Natural killer cell (primary cell): ENCODE data around the gene MT1A. TPM values are rescaled to one million over a fixed set of nuclear protein-coding genes. Genes with fewer than 3 reads are reported as not detected.

ENCODE experiments used
- ATAC-seq, 3 donors: fragments of 150-1000 bp in 2 of 3; fragments of 200-7000 bp in 1 of 3; cut with Tn5 transposase; 1 replicate in 1 of 3; 2 replicates in 2 of 3; pipeline ENCODE4 v1.10.0; 2021; ENCODE audit warnings: mild to moderate bottlenecking in 2 of 3, moderate library complexity in 2 of 3
- DNase-seq, 2 donors: peaks; one replicate each; pipeline versions ENCODE4 v3.0.0 to v3.0.0-alpha.2; 2013 to 2021; ENCODE audit warnings: mixed read lengths in 1 of 2
- H3K27ac ChIP-seq: one replicate; pipeline ENCODE4 v1.5.1; 2013; ENCODE audit warnings: mild to moderate bottlenecking, low read length
- H3K27me3 ChIP-seq: one replicate; pipeline ENCODE4 v1.6.1; 2013; ENCODE audit warnings: low read length; ENCODE audit not compliant: control insufficient read depth, insufficient read depth
- H3K36me3 ChIP-seq: one replicate; pipeline ENCODE4 v1.6.1; 2013; ENCODE audit warnings: low read length; ENCODE audit not compliant: control insufficient read depth, insufficient read depth
- H3K4me1 ChIP-seq: one replicate; pipeline ENCODE4 v1.6.1; 2013; ENCODE audit warnings: low read length; ENCODE audit not compliant: control insufficient read depth, insufficient read depth
- H3K4me3 ChIP-seq: one replicate; pipeline ENCODE4 v1.5.1; 2013; ENCODE audit warnings: low read length
- H3K9me3 ChIP-seq: one replicate; pipeline ENCODE4 v1.6.1; 2013; ENCODE audit warnings: low read length; ENCODE audit not compliant: control insufficient read depth, insufficient read depth
- H3K27ac Mint-ChIP-seq, 2 donors: one replicate each; pipeline ENCODE4 v1.8.0; 2022; ENCODE audit warnings: mild to moderate bottlenecking in 2 of 2, mixed read lengths in 2 of 2, moderate library complexity in 1 of 2
- H3K27me3 Mint-ChIP-seq, 2 donors: one replicate each; pipeline ENCODE4 v1.8.0; 2022; ENCODE audit warnings: low read depth in 2 of 2, mixed read lengths in 2 of 2
- H3K36me3 Mint-ChIP-seq: one replicate; pipeline ENCODE4 v1.8.0; 2022; ENCODE audit warnings: mixed read lengths
- H3K4me1 Mint-ChIP-seq, 2 donors: one replicate each; pipeline ENCODE4 v1.8.0; 2022; ENCODE audit warnings: mixed read lengths in 2 of 2
- H3K4me3 Mint-ChIP-seq: one replicate; pipeline ENCODE4 v1.8.0; 2022; ENCODE audit warnings: mild to moderate bottlenecking, moderate library complexity, mixed read lengths
- H3K9me3 Mint-ChIP-seq, 2 donors: one replicate each; pipeline ENCODE4 v1.8.0; 2022; ENCODE audit warnings: mixed read lengths in 2 of 2
- WGBS: methylation state at CpG from one replicate; pipeline ENCODE4 v1.1.7; 2013; ENCODE audit warnings: missing lambda C conversion rate; ENCODE audit not compliant: insufficient coverage; 5-methylcytosine and 5-hydroxymethylcytosine counted together
- intact Hi-C: fragments of 100-400 bp; cut with micrococcal nuclease; formaldehyde crosslinking; loops from one replicate; pipeline ENCODE4 v1.14.2; 2022
- total RNA-seq, 4 donors: library from RNA; stranded (reverse); fragments of 120-200 nt in 1 of 4; gene quantifications; one replicate each; pipeline versions ENCODE4 v1.2.3 to v1.2.4, GENCODE V29; 2013 to 2022
- TF ChIP-seq, protein P1 (sequence below): fragments of 200-600 bp; IDR thresholded peaks from one replicate; pipeline ENCODE4 v1.8.0; 2022; ENCODE audit warnings: antibody characterized with exemption

MT1A gene
- total RNA-seq, 3 donors from 2014 or later (not counting 1 experiment from before 2014, with no cell fraction given): not detected

DNA sequence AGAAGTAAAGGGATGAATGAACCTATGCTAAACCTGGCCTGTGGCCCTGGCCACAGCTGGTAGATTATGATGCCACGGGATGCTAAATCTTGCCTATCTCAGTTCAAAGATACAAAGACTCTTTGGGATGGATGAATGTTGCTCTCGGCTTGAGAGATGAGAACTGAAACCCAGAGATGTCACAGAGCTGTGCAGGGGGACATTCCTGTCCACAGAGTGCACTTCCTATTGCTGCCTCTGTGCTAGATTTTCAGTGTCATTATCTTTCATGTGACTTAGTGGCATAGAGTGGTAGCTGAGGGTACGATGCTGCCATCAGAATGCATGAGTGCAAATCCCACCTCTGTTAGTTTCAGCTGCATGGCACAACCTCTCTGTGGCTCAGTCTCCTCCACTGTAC is 8.3 kb upstream of the MT1A start:
- Mint-ChIP-seq H3K4me3 (no peak overlapping the region), H3K27me3 (peaks cover 57 to 60% of the 10 kb centered on the region in 2 donors), H3K36me3 (no peaks in the 10 kb centered on the region), H3K27ac (no peak overlapping the region), H3K9me3 (no peaks in the 10 kb centered on the region), H3K4me1 (peaks cover 7 to 21% of the 10 kb centered on the region in 2 donors)
- DNase-seq (peak in 1 of 2 donors; percentile 19), ATAC-seq (no peak)
- H3K4me1 ChIP-seq: peaks cover 21% of the 10 kb centered on the region
- 71% methylated on average over 3 of the region's 3 CpGs for WGBS
- no peaks in the 10 kb centered on the region for H3K9me3 ChIP-seq
- H3K36me3 ChIP-seq: no peaks in the 10 kb centered on the region
- no peak overlapping the region for H3K4me3 ChIP-seq
- intact Hi-C loops: no loop called here
- H3K27me3 ChIP-seq: peaks cover 35% of the 10 kb centered on the region
- TF ChIP-seq, protein P1, sequence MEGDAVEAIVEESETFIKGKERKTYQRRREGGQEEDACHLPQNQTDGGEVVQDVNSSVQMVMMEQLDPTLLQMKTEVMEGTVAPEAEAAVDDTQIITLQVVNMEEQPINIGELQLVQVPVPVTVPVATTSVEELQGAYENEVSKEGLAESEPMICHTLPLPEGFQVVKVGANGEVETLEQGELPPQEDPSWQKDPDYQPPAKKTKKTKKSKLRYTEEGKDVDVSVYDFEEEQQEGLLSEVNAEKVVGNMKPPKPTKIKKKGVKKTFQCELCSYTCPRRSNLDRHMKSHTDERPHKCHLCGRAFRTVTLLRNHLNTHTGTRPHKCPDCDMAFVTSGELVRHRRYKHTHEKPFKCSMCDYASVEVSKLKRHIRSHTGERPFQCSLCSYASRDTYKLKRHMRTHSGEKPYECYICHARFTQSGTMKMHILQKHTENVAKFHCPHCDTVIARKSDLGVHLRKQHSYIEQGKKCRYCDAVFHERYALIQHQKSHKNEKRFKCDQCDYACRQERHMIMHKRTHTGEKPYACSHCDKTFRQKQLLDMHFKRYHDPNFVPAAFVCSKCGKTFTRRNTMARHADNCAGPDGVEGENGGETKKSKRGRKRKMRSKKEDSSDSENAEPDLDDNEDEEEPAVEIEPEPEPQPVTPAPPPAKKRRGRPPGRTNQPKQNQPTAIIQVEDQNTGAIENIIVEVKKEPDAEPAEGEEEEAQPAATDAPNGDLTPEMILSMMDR: no peak
- no peak overlapping the region for H3K27ac ChIP-seq

DNA sequence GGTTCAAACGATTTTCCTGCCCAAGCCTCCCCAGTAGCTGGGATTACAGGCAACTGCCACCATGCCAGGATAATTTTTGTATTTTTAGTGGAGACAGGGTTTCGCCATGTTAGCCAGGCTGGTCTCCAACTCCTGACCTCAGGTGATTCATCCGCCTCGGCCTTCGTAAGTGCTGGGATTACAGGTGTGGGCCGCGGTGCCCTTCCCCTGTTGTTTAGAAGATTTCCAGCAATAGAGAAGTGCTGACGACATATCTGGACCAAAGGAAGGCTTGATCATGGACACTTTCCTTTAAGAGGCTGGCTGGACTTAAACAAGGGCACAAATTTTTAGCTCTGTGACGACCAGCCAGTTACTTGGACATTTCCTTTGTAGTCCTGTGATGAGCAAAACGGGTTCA is 7.3 kb upstream of the MT1A start:
- Histone ChIP-seq H3K9me3 (no peaks in the 10 kb centered on the region), H3K27ac (no peak overlapping the region), H3K4me1 (peaks cover 17% of the 10 kb centered on the region), H3K4me3 (no peak overlapping the region), H3K36me3 (no peaks in the 10 kb centered on the region), H3K27me3 (peaks cover 37% of the 10 kb centered on the region)
- peaks cover 5 to 15% of the 10 kb centered on the region in 2 donors for H3K4me1 Mint-ChIP-seq
- H3K27me3 Mint-ChIP-seq: peaks cover 53 to 55% of the 10 kb centered on the region in 2 donors
- no peaks in the 10 kb centered on the region for H3K36me3 Mint-ChIP-seq
- H3K9me3 Mint-ChIP-seq: no peaks in the 10 kb centered on the region
- DNase-seq (no peak), ATAC-seq (no peak)
- WGBS: 91% methylated on average over 10 of the region's 10 CpGs
- TF ChIP-seq, protein P1: no peak
- intact Hi-C loops: no loop called here
- no peak overlapping the region for H3K4me3 Mint-ChIP-seq
- H3K27ac Mint-ChIP-seq: no peak overlapping the region

DNA sequence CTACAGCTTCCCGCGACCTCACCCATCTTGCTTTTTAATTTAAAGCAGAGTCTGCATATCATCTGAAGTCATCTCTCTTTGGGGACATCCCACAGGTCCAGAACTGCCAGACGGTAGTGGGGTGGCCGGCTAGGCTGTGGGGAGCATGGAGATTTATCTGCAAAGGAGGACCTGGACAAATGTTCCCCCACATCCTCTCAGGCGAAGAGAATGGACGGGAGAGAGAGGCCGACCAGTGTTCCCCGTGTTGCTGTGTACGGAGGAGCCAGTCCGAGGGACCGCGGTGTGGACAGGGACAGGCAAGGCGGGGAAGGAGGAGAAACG is 6.7 kb upstream of the MT1A start:
- no peaks in the 10 kb centered on the region for H3K9me3 Mint-ChIP-seq
- TF ChIP-seq, protein P1: no peak
- peaks cover 5 to 15% of the 10 kb centered on the region in 2 donors for H3K4me1 Mint-ChIP-seq
- H3K4me1 ChIP-seq: peaks cover 16% of the 10 kb centered on the region
- ATAC-seq (no peak), DNase-seq (no peak)
- H3K9me3 ChIP-seq: no peaks in the 10 kb centered on the region
- H3K27ac Mint-ChIP-seq: no peak overlapping the region
- peak overlapping the region; percentile 83 for H3K4me3 Mint-ChIP-seq
- 32% methylated on average over 14 of the region's 14 CpGs for WGBS
- no peaks in the 10 kb centered on the region for H3K36me3 ChIP-seq
- H3K4me3 ChIP-seq: no peak overlapping the region
- H3K27me3 ChIP-seq: peaks cover 36% of the 10 kb centered on the region
- H3K27ac ChIP-seq: no peak overlapping the region
- H3K36me3 Mint-ChIP-seq: no peaks in the 10 kb centered on the region
- intact Hi-C loops: no loop called here
- peaks cover 55 to 58% of the 10 kb centered on the region in 2 donors for H3K27me3 Mint-ChIP-seq

DNA sequence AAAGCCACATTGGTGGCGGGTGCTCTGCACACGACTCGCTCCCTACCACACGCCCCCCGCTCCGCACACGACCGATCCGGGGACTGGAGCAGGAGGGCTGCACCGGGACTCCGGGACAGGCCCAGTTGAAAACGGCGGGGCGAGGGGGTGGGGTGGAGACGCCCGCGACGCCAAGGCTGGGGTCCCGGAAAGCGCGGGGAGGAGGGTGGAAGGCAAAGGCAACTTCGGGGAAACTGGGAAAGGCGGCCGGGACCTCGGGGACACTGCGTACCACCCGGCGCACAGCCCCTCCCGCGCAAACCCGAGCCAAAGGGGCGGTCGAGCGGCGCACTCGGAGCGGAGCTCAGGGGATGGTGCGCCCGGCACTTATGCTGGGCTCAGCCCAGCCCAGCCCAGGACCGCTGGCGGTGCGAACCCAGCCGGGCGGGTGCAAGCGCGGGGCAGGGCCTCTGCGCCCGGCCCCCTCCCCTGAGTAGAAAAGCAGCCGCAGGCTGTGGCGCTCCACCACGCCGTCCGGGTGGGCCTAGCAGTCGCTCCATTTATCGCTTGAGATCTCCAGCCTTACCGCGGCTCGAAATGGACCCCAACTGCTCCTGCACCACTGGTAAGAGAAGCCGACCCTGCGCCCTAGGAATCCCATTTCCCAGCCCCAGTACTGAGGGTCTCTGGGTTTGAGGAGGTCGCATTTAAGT is 6.2 kb upstream of the MT1A start, which contains the start of gene MT1M:
MT1M (plus strand) TSS at position 504 of the 692 bp plus-strand sequence; CDS start at position 577, 73 bp downstream.
- peaks cover 60 to 63% of the 10 kb centered on the region in 2 donors for H3K27me3 Mint-ChIP-seq
- H3K4me3 Mint-ChIP-seq: peak within 1 kb of the TSS; percentile 83
- Histone ChIP-seq H3K36me3 (no peaks in the 10 kb centered on the region), H3K27ac (no peak within 1 kb of the TSS), H3K4me1 (peaks cover 16% of the 10 kb centered on the region), H3K9me3 (no peaks in the 10 kb centered on the region), H3K4me3 (no peak within 1 kb of the TSS), H3K27me3 (peaks cover 39% of the 10 kb centered on the region)
- intact Hi-C loops: no loop called here
- DNase-seq (peak in 1 of 2 donors; percentile 26), ATAC-seq (peak in 2 of 3 donors; percentile 44 to 78)
- TF ChIP-seq, protein P1: no peak
- peaks cover 5 to 15% of the 10 kb centered on the region in 2 donors for H3K4me1 Mint-ChIP-seq
- H3K9me3 Mint-ChIP-seq: no peaks in the 10 kb centered on the region
- H3K27ac Mint-ChIP-seq: no peak within 1 kb of the TSS
- 2% methylated on average over 60 of the region's 61 CpGs for WGBS
- no peaks in the 10 kb centered on the region for H3K36me3 Mint-ChIP-seq
